ENCODE data around the gene NR1I3. TPM values are rescaled to one million over a fixed set of nuclear protein-coding genes. Genes with fewer than 3 reads are reported as not detected.
A peak's percentile ranks its signal among the peaks of the same experiment; 100 is the strongest.

NR1I3 gene
- polyA plus RNA-seq, 2 of the 4 experiments (the other 2 are of a cell fraction), result not detected

GRCh38 chr1:161216945-161217712, 20.9 kb downstream of the NR1I3 start:
- Histone ChIP-seq H3K27ac (no peak overlapping the region), H3K4me3 (no peak overlapping the region), H3K4me1 (no peaks in the 10 kb centered on the region), H3K4me2 (no peak overlapping the region), H3K9me3 (no peaks in the 10 kb centered on the region)
- ATAC-seq, result peak; percentile 29 to 36; a peak in 3 of 6 replicates
- DNase-seq (ENCODE audit: low read depth in 1 of 2, low spot score in 1 of 2), result no peak
- ChIA-PET CTCF (interaction anchor here (0.6 to 20.1 kb wide), 6 partner anchors 10 to 167 kb away, joined by 3 to 319 read pairs (median 36); partner anchors contain the start of genes NDUFS2 and TOMM40L), POLR2A (interaction anchor here (1.5 to 1.7 kb wide), 2 partner anchors 8 to 15 kb away, joined by 3 to 5 read pairs; partner anchors contain the start of genes NDUFS2 and TOMM40L)
- 84% methylated on average over 7 of the region's 7 CpGs for WGBS (ENCODE audit: missing lambda C conversion rate)
- FAIRE-seq, result no peak
- no peak for TF ChIP-seq PHF8 (IDR thresholded peaks at IDR 0.05; ENCODE audit: borderline replicate concordance, low read depth)
- TF ChIP-seq KDM5A (IDR thresholded peaks at IDR 0.05), result no peak

- POLR2A ChIA-PET, result interaction anchor here (0.6 kb wide), 1 partner anchor 11 kb away, joined by 4 read pairs; the partner anchor contains the start of gene TOMM40L
- WGBS (ENCODE audit: missing lambda C conversion rate), result 94% methylated on average over 10 of the region's 10 CpGs
Observed at GRCh38 chr1:161215076-161215475, 22.9 kb downstream of the NR1I3 start, which contains the start of gene FCER1G. TSS of gene FCER1G (plus strand) at chr1:161215295. CDS start at chr1:161215322, 27 bp downstream.

More at GRCh38 chr1:161215076-161215475, 22.9 kb downstream of the NR1I3 start, which contains the start of gene FCER1G:
- CTCF ChIA-PET, result interaction anchor here (1.0 to 20.1 kb wide), 6 partner anchors 8 to 169 kb away, joined by 3 to 319 read pairs (median 34); partner anchors contain the start of genes CFAP126, NDUFS2 and TOMM40L
- Histone ChIP-seq H3K27ac (no peak within 1 kb of the TSS), H3K4me1 (no peaks in the 10 kb centered on the region), H3K4me3 (no peak within 1 kb of the TSS), H3K9me3 (no peaks in the 10 kb centered on the region), H3K4me2 (no peak within 1 kb of the TSS)
- ATAC-seq (no peak), FAIRE-seq (no peak), DNase-seq (ENCODE audit: low read depth in 1 of 2, low spot score in 1 of 2) (no peak)
- TF ChIP-seq GATA3 (IDR thresholded peaks at IDR 0.05; ENCODE audit: borderline replicate concordance) (no peak), NR3C1 (IDR thresholded peaks at IDR 0.05) (no peak), ZFP36 (IDR thresholded peaks at IDR 0.05; ENCODE audit: borderline replicate concordance, partially characterized antibody) (no peak), CBX2 (IDR thresholded peaks at IDR 0.05; ENCODE audit: borderline replicate concordance, low read depth) (no peak), HOXA7 (CRISPR knock-in tag; IDR thresholded peaks at IDR 0.05) (no peak), RFX5 (IDR thresholded peaks at IDR 0.05) (no peak), RNF2 (IDR thresholded peaks at IDR 0.05; ENCODE audit: borderline replicate concordance, low read depth) (no peak), KDM1A (IDR thresholded peaks at IDR 0.05; ENCODE audit: low read depth) (no peak), NPAS2 (CRISPR knock-in tag; IDR thresholded peaks at IDR 0.05; ENCODE audit: borderline replicate concordance) (no peak), ESRRA (IDR thresholded peaks at IDR 0.05; ENCODE audit: borderline replicate concordance, low read length) (no peak), TP53 (CRISPR knock-in tag; IDR thresholded peaks at IDR 0.05) (no peak), FOSB (CRISPR knock-in tag; IDR thresholded peaks at IDR 0.05) (no peak), SMC3 (IDR thresholded peaks at IDR 0.05) (no peak), NFE2L2 (conservative IDR thresholded peaks at IDR 0.05; ENCODE audit: low read length) (no peak), E2F6 (IDR thresholded peaks at IDR 0.05; ENCODE audit: borderline replicate concordance, low read depth) (no peak), PHF8 (IDR thresholded peaks at IDR 0.05; ENCODE audit: borderline replicate concordance, low read depth) (no peak), RARB (CRISPR knock-in tag; IDR thresholded peaks at IDR 0.05) (no peak), FOXS1 (CRISPR knock-in tag; IDR thresholded peaks at IDR 0.05) (no peak), REST (IDR thresholded peaks at IDR 0.05) (no peak)
- TF ChIP-seq, protein P1, sequence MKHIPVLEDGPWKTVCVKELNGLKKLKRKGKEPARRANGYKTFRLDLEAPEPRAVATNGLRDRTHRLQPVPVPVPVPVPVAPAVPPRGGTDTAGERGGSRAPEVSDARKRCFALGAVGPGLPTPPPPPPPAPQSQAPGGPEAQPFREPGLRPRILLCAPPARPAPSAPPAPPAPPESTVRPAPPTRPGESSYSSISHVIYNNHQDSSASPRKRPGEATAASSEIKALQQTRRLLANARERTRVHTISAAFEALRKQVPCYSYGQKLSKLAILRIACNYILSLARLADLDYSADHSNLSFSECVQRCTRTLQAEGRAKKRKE (CRISPR knock-in tag; IDR thresholded peaks at IDR 0.05; ENCODE audit: low read depth), result no peak
